Non-pigmented ciliary epithelial cell (primary cell): ENCODE results near the gene MYPOP.

ENCODE experiments used
- DNase-seq: peaks from one replicate; pipeline ENCODE4 v3.0.0-alpha.2; 2010; ENCODE audit warnings: low read depth

MYPOP gene

GRCh38 chr19:45901912-45902650 lies at the start of gene MYPOP:
Gene MYPOP (minus strand): TSS chr19:45902613. CDS start chr19:45901773, 840 bp downstream.
- DNase-seq = no peak

GRCh38 chr19:45947926-45948325 lies 45.5 kb upstream of the MYPOP start:
- DNase-seq = no peak

- DNase-seq = no peak
These were observed 38.0 kb upstream of the MYPOP start for GRCh38 chr19:45940515-45940805.

- no peak for DNase-seq
These were observed 37.5 kb upstream of the MYPOP start for GRCh38 chr19:45939792-45940514.

GRCh38 chr19:45938733-45939319 lies 36.4 kb upstream of the MYPOP start:
- no peak for DNase-seq

GRCh38 chr19:45935267-45935666 lies 32.9 kb upstream of the MYPOP start:
- no peak for DNase-seq

GRCh38 chr19:45934551-45935230 lies 32.3 kb upstream of the MYPOP start:
- DNase-seq = no peak

GRCh38 chr19:45933759-45934158 lies 31.3 kb upstream of the MYPOP start:
- DNase-seq = no peak

GRCh38 chr19:45931055-45931454 lies 28.6 kb upstream of the MYPOP start:
- no peak for DNase-seq

- DNase-seq = no peak
These were observed 26.8 kb upstream of the MYPOP start for GRCh38 chr19:45929247-45929646.

- DNase-seq = peak; percentile 38
These were observed 25.3 kb upstream of the MYPOP start for GRCh38 chr19:45927565-45928261.

- no peak for DNase-seq
These were observed 22.6 kb upstream of the MYPOP start for GRCh38 chr19:45924891-45925447.

- no peak for DNase-seq
These were observed 19.9 kb upstream of the MYPOP start for GRCh38 chr19:45922281-45922680.

GRCh38 chr19:45920458-45920857 lies 18.0 kb upstream of the MYPOP start:
- no peak for DNase-seq

GRCh38 chr19:45919678-45920077 lies 17.3 kb upstream of the MYPOP start:
- no peak for DNase-seq

- no peak for DNase-seq
These were observed 16.3 kb upstream of the MYPOP start for GRCh38 chr19:45918721-45919120.

- no peak for DNase-seq
These were observed 15.1 kb upstream of the MYPOP start for GRCh38 chr19:45917421-45918091.

- no peak for DNase-seq
These were observed 11.7 kb upstream of the MYPOP start, which contains the start of gene NANOS2 for GRCh38 chr19:45913874-45914830. Gene NANOS2 (minus strand): TSS chr19:45914778. CDS start chr19:45914693, 85 bp downstream.

- no peak for DNase-seq
These were observed 8.9 kb upstream of the MYPOP start for GRCh38 chr19:45911291-45911690.

- no peak for DNase-seq
These were observed 6.5 kb upstream of the MYPOP start for GRCh38 chr19:45908956-45909355.
